Gastroesophageal sphincter (tissue), 4 donors: ENCODE data around the gene CTNND2. TPM values are rescaled to one million over a fixed set of nuclear protein-coding genes. Genes with fewer than 3 reads are reported as not detected.

Source experiments
- ATAC-seq: fragments of 150-250 bp; one replicate; pipeline ENCODE4 v1.9.1; 2016; ENCODE audit warnings: mild to moderate bottlenecking, moderate library complexity
- H3K27ac ChIP-seq, 4 donors: fragments of 200-600 bp; sonication (generic) in 3 of 4; 1 replicate in 3 of 4; 2 replicates in 1 of 4; pipeline ENCODE4 v1.5.1; 2016 to 2019
- H3K27me3 ChIP-seq: fragments of 200-600 bp; sonication (generic); one replicate; pipeline ENCODE4 v1.5.1; 2019
- H3K36me3 ChIP-seq, 2 donors: fragments of 200-600 bp; sonication (generic); one replicate each; pipeline ENCODE4 v1.5.1; 2019; ENCODE audit warnings: control low read depth in 1 of 2
- H3K4me1 ChIP-seq, 3 donors: fragments of 200-600 bp; sonication (generic); 1 replicate in 2 of 3; 2 replicates in 1 of 3; pipeline ENCODE4 v1.5.1; 2016 to 2019; ENCODE audit warnings: control low read depth in 2 of 3
- H3K4me3 ChIP-seq, 2 donors: fragments of 200-600 bp; sonication (generic); one replicate each; pipeline ENCODE4 v1.5.1; 2019; ENCODE audit warnings: mild to moderate bottlenecking in 1 of 2, moderate library complexity in 1 of 2
- H3K9me3 ChIP-seq, 3 donors: fragments of 200-600 bp; sonication (generic); one replicate each; pipeline ENCODE4 v1.5.1; 2017 to 2019; ENCODE audit warnings: control low read depth in 2 of 3
- EP300 ChIP-seq: sonication (generic); formaldehyde crosslinking; IDR thresholded peaks from one replicate; pipeline ENCODE4 v1.6.1; 2017; ENCODE audit warnings: antibody characterized with exemption, mild to moderate bottlenecking
- POLR2A ChIP-seq, 2 donors: fragments of 450-650 bp; IDR thresholded peaks; one replicate each; pipeline ENCODE4 v1.6.1; 2017; ENCODE audit warnings: antibody characterized with exemption in 2 of 2, mild to moderate bottlenecking in 2 of 2, moderate library complexity in 1 of 2
- POLR2AphosphoS5 ChIP-seq: sonication (generic); formaldehyde crosslinking; IDR thresholded peaks from one replicate; pipeline ENCODE4 v1.6.1; 2017; ENCODE audit warnings: antibody characterized with exemption
- WGBS, 2 donors: methylation state at CpG; one replicate each; pipeline ENCODE4 v1.1.5; 2018; ENCODE audit warnings: low coverage in 1 of 2; 5-methylcytosine and 5-hydroxymethylcytosine counted together
- total RNA-seq, 4 donors: library from RNA; depleted of rRNA; stranded (reverse); fragments of >200 nt; gene quantifications; one replicate each; pipeline ENCODE4 v1.1.0, GENCODE V29; 2016
- TF ChIP-seq, protein P1 (sequence below), 4 experiments: fragments of 200-600 bp in 2 of 4; fragments of 450-650 bp in 2 of 4; sonication (generic) in 1 of 4; IDR thresholded peaks; one replicate each; pipeline ENCODE4 v1.5.1; 2017 to 2019; ENCODE audit warnings: antibody characterized with exemption in 4 of 4, mild to moderate bottlenecking in 2 of 4, moderate library complexity in 2 of 4

CTNND2 gene
- total RNA-seq, 4 donors from 2014 or later, result 0.40 to 3.1 (median 1.9) TPM

DNA sequence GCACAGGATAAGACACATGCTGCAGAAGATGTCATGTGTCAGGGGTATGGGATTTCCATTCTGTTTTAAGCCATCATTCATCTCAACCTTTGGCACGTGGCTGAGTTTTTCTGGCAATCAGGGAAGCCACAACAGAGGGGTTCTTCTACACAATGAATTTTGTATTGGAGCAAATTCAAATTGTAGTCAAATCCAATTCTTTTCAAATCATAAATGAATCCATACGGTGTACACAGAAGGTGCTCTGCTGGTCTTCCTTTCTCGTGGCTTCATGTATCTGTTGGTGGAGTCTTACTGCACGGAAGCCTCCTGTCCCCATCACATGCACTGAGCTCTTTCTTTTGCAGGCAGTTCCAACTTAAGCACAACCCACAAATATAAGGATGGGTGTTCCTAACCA lies 706.5 kb downstream of the CTNND2 start:
- Histone ChIP-seq H3K4me1 (no peaks in the 10 kb centered on the region), H3K27me3 (peaks cover 7% of the 10 kb centered on the region), H3K4me3 (no peak overlapping the region), H3K27ac (no peak overlapping the region), H3K9me3 (no peaks in the 10 kb centered on the region), H3K36me3 (no peaks in the 10 kb centered on the region)
- TF ChIP-seq EP300 (no peak), POLR2AphosphoS5 (no peak), POLR2A (IDR thresholded peaks at IDR 0.05) (no peak)
- TF ChIP-seq, protein P1, sequence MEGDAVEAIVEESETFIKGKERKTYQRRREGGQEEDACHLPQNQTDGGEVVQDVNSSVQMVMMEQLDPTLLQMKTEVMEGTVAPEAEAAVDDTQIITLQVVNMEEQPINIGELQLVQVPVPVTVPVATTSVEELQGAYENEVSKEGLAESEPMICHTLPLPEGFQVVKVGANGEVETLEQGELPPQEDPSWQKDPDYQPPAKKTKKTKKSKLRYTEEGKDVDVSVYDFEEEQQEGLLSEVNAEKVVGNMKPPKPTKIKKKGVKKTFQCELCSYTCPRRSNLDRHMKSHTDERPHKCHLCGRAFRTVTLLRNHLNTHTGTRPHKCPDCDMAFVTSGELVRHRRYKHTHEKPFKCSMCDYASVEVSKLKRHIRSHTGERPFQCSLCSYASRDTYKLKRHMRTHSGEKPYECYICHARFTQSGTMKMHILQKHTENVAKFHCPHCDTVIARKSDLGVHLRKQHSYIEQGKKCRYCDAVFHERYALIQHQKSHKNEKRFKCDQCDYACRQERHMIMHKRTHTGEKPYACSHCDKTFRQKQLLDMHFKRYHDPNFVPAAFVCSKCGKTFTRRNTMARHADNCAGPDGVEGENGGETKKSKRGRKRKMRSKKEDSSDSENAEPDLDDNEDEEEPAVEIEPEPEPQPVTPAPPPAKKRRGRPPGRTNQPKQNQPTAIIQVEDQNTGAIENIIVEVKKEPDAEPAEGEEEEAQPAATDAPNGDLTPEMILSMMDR (IDR thresholded peaks at IDR 0.05), result no peak
- no peak for ATAC-seq
- 60 to 79% methylated on average over 2 to 4 of the region's 4 CpGs for WGBS, 2 donors

DNA sequence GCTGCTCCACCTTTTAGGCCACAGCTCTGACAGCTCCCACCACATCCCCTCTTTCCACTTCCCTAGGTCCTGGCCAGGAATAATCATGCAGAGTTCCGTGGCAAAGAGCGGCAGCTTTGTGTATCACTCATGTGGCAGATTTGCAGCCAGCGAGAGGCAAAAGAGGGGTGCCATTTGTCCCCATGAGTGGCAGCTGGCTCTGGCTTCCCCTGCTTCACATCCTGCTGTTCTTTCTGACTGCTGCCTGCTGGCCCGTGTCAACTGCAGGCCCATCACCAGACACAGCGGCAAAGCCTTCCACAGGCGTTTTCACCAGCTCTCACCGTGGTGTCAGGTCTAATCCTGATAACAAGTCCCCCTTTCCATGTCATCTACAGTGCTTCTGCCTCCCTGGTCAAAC lies 712.6 kb downstream of the CTNND2 start:
- Histone ChIP-seq H3K27me3 (peaks cover 5% of the 10 kb centered on the region), H3K4me1 (no peaks in the 10 kb centered on the region), H3K4me3 (no peak overlapping the region), H3K9me3 (no peaks in the 10 kb centered on the region), H3K27ac (no peak overlapping the region), H3K36me3 (no peaks in the 10 kb centered on the region)
- 48 to 67% methylated on average over 4 to 7 of the region's 7 CpGs for WGBS, 2 donors
- no peak for ATAC-seq
- TF ChIP-seq POLR2AphosphoS5 (no peak), POLR2A (IDR thresholded peaks at IDR 0.05) (no peak), EP300 (no peak)
- TF ChIP-seq, protein P1 (IDR thresholded peaks at IDR 0.05), result no peak

DNA sequence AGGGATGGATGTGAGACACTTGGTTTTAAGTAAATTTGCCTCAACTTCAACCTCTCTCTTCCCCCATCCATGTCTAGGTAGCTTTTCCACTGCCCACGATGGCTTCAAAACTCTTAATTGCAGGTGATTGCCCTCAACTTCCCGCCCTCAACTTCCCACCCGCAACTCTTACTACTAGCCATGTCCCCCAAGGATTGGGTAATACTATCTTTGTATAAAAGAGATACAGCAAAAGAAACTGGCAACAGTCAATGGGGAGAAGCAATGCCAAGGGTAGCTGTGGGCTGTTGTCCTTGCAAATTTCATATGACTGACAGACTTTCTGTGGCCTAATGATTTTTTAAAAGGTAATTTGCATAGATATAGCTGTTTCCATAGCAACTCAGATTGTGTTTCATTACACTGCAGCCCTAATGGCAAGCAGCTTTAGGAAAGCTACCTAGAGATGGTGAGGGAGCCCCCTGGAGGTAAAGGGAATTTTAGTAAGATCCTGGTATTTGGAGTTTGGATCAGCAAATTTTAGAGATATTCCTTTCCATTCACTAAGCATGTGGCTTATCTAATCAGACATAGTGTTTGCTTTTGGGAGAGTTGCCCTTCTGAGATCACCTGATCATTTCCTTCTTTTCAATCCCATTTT lies 721.7 kb downstream of the CTNND2 start:
- Histone ChIP-seq H3K27ac (no peak overlapping the region), H3K4me3 (no peak overlapping the region), H3K9me3 (no peaks in the 10 kb centered on the region), H3K27me3 (no peaks in the 10 kb centered on the region), H3K36me3 (no peaks in the 10 kb centered on the region), H3K4me1 (no peaks in the 10 kb centered on the region)
- 53 to 64% methylated on average over 3 of the region's 3 CpGs for WGBS, 2 donors
- TF ChIP-seq EP300, result no peak
- TF ChIP-seq POLR2AphosphoS5, result no peak
- TF ChIP-seq, protein P1 (IDR thresholded peaks at IDR 0.05), result peak in 1 of 4 experiments; percentile 24
- TF ChIP-seq POLR2A (IDR thresholded peaks at IDR 0.05), result no peak
- ATAC-seq, result no peak

DNA sequence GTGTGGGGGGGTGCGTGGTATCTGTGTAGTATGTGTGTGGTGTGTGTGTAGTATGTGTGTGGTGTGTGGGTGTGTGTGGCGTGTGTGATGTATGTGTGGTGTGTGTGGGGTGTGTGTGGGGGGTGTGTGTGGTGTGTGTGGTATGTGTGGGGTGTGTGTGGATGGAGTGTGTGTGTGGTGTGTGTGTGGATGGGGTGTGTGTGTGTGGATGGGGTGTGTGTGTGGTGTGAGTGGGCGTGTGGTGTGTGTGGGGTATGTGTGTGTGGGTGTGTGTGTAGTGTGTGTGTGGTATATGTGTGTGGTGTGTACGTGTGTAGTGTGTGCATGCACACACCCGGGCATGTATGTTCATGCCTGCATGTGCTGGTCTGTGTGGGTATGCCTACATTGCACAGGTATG lies 722.3 kb downstream of the CTNND2 start:
- Histone ChIP-seq H3K4me3 (no peak overlapping the region), H3K27me3 (no peaks in the 10 kb centered on the region), H3K36me3 (no peaks in the 10 kb centered on the region), H3K4me1 (no peaks in the 10 kb centered on the region), H3K9me3 (no peaks in the 10 kb centered on the region), H3K27ac (no peak overlapping the region)
- no peak for ATAC-seq
- TF ChIP-seq, protein P1 (IDR thresholded peaks at IDR 0.05), result no peak
- TF ChIP-seq EP300 (no peak), POLR2A (IDR thresholded peaks at IDR 0.05) (no peak), POLR2AphosphoS5 (no peak)
- WGBS, 2 donors, result 81% methylated on average over 4 to 5 of the region's 5 CpGs

DNA sequence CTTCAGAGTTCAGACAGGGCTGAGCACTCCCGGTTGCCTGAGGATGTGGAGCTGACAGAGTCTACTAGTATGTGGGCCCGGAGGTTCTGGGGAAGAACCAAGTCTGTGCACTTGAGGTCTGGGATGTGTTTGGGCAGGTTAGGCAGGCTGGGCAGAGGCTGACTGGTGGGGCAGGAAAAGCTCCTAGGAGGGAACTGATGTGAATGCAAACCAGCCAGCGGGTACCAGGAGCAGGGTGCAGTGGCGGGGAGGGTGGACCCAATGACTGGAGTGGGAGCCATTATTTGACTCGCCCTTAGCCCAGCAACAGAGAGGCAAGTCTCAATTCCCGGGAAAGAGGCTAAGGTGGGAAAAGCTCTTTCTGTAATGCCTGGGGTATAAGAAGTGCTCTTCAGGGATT lies 723.4 kb downstream of the CTNND2 start:
- ATAC-seq, result no peak
- H3K27ac ChIP-seq, result no peak overlapping the region
- no peaks in the 10 kb centered on the region for H3K27me3 ChIP-seq
- H3K9me3 ChIP-seq, result no peaks in the 10 kb centered on the region
- H3K4me3 ChIP-seq, result no peak overlapping the region
- no peaks in the 10 kb centered on the region for H3K36me3 ChIP-seq
- WGBS, 2 donors, result 80% methylated on average over 4 of the region's 6 CpGs; no CpG with 5 or more reads in 1 of the 2 donors
- TF ChIP-seq EP300 (no peak), POLR2AphosphoS5 (no peak), POLR2A (IDR thresholded peaks at IDR 0.05) (no peak)
- TF ChIP-seq, protein P1 (IDR thresholded peaks at IDR 0.05), result no peak
- no peaks in the 10 kb centered on the region for H3K4me1 ChIP-seq
